DMS53 treated with DMSO at 0.1 percent for 48 hours (cell line): ENCODE results near the gene SYNPO2L.

Experiments
- DNase-seq: peaks from one replicate; lab custom pipeline; 2025; ENCODE audit not compliant: unreplicated experiment; lab: John Stamatoyannopoulos, UW

Gene SYNPO2L

DNA sequence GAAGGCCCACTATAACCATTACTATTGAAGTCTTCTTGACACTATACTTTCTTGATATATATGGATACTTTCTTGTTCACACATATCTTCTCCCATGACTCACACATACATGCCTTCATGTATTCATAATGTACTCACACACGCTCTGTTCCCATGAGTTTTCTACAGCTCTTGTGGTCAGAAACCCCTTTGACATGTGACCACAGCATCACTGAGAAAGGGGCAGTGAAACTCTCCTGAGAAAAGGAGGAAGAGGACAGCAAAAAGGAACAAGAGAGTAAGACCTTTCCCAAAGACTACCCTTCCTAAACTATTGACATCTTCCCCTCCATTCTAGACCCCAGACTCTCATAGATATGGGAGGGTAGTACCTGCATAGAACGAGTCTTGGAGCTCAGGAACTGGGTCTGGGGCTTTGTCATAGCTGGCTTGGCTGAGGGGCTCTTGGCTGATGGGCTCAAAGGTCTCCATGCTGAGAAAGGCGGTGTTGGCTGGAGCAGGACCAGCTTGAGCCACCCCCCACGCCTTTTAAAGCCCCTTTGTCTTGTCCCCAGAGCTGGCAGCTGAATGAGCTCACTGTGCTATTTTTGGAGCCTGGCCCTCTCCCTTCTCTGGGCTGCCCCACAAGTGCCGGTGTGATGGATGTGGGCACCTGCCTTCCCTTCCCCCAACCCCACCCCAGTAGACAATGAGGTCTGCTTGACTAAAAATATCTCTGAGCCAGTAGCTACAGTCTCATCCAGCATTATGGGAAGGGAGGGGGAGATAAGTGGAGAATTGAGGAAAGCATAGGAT is 5.1 kb downstream of the SYNPO2L start:
- no peak for DNase-seq

DNA sequence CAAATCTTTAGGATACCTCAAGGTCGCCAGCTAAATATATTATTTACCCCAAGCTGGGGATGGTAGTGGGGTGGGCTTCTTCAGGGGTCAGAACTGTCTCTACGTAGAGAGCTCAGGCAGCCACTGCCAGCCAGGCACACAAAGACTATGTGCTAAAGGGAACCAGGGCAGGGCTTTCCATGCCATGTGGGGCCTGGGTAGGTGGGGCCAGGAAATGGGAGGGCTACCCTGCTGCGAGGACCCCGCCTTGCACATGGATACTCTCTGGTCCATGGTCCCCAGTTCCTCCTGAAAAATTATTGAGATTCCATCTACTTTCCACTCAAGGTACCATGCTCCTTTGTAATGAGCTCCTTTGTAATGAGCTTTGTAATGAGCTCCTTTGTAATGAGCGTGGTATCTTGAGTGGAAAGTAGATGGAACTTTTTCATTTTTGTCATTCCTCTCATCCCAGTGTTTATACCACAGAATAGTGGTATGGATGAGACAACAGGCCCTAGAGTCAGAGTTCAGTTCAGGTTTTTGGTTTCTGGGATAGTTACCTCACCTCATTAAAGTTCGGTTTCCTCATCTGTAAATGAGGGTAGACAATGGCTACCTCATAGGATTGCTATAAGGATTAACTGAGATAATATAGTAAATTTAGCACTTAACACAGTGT is 5.8 kb downstream of the SYNPO2L start:
- DNase-seq: no peak

DNA sequence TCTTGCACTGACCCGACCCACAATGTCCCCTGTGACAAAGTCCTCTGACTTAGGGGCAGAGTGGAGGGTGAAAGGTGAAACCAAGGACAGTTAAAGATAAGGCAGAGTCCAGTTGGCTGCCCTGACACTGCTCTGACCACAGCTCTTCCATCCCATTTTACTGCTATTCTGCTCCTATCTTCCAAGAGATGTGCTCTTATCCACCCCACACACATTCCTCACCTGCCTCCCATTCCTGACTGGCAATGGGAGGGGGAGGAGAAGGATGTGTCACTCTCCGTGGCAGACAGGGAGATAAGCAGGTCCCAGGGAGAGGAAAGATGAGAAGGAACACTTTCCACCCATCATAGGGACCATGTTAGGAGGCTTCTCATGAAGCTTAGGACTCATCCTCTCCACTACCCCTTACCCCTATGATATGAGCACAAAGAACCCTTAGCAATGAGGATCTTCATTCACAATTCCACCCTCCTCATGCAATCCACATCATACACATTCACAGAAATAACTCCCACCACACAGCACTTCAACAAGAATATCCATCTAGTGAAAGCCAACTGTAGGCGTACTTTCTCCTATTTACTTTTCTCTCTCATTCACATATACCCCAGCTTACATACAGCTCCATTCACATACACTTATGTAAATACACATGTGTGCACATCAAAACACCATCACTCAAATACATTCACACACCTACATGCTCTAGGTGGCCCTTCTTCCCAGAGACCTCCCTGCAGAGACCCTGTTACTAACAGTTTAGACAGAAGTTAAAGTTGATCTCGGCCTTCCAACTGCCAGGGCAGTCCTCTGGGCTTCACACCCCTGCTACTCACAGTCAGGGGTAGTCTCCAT is 6.6 kb downstream of the SYNPO2L start:
- DNase-seq: no peak

DNA sequence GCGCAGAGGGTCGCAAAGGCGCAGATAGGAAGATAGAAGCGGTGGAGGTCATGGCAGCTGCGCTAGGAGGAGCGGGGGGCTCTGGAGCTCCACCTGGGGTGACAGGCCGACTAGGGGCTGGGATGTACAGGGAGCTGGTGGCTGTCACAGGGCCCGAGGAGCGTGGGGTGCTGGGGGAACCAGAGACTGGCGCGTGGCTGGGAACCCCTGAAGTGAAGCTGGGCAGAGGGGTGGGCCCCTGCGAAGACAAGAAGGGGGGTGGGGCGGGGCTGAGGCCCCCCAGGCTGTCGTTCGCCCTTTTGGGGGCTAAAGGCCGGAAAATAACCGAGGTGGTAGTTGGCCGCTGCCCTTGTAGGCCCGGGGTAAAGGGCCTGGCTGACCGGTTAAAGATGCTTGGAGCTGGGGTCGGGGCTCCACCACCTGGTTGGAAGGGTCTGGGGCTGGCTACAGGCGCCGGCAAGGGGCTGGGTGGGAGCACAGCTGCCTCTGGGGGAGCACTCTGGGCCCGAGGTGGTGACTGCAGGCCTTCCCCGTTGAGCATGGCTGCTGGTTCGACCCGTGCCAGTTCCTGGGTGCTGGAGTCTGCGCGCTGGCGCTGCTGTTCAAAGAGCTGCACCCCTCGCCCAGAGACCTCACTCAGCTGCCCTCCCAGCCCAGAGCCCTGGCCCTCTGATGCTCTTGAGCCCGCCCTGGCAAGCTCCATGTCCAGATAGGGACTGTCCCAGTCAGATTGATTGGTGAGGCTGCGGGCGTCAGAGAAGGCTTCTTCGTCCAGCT is 7.8 kb downstream of the SYNPO2L start:
- DNase-seq: no peak

DNA sequence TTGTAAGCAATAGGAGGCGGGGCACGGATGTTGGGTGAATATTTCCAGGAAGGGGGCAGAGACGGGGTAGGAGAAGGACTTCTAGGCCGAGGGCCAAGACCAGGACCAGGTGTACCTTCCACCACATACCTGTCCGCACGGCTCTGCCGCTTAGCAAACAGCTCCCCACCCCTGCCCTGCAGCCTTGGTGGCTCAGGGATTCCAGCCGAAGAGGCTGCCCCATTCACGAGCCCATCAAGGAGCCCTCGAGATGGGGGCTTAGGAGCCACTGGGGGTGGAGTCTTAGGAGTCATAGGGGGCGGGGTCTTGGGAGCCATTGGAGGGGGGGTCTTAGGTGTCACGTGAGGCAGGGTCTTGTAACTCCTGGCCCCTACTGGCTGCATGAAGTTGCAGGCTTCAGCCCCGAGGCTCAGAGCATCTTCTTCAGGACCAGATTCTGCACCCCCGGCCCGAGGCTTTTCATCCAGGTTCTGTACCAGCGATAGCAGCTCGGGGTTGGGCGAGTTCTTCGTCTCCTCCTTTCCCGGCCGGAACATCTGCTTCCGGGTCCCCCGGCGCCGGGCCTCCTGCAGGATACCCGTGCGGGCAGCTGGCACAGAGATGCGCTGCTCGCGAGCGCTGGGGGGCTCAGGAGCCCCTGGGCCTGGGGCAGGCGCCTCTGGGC is 8.5 kb downstream of the SYNPO2L start:
- DNase-seq: peak; percentile 42

DNA sequence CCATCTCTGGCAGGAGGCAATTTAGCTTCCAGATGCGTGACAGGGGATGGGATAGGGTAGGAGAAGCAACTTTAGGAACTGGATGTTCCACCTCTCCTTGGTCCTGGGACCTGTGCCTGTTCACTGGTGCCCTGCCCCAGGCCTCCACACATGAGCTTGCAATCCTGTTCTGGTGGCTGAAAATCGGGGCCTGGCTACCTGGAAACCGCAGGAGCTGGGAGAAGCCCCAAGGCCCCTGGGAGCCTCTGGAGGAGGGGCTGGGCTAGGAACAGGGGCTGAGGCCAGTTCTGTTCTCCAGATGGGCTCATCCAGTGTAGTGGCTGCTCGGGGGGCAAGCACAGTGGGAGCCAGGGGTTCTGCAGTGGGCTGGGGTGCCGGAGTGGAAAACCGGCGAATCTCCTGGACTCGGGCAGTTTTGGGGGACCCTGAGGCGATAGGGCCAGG is 9.2 kb downstream of the SYNPO2L start:
- DNase-seq: no peak

DNA sequence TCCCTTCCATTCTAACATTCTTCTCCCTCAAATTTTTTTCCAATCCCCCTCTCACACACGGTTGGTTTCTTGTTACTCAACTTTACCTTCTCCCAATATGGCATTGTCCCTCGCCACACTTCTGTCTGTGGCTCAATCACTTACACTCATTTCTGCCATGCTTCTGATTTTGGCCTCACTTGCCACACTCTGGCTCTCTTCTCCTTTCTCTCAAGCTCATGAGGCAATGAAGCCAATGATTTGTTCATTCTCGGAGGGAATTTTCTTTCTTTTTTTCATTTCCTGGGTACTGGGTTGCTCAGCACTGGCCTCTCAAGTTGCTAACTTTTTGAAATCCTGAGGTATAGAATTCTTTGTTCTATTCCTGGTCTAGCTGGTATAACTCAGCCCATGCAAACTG is 10.6 kb downstream of the SYNPO2L start:
- DNase-seq: no peak

DNA sequence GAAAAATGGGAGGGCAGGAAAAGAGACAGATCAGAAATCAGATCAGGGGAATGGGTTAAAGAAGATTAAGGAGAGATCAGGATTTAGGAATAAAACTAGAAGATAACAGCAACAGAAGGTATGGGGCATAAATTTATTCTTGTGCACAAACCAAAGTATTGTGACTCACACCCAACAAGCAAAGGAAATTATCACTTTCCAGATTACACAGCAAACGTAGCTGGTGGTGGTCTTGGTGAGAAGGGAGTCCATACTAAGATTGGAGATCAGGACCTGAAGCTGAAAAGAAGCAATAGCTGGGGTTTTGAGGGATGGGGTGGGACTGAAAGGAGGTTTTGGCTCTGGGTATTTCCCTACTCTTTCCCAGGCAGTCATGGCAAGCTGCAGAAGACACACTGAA is 11.1 kb downstream of the SYNPO2L start:
- DNase-seq: no peak

DNA sequence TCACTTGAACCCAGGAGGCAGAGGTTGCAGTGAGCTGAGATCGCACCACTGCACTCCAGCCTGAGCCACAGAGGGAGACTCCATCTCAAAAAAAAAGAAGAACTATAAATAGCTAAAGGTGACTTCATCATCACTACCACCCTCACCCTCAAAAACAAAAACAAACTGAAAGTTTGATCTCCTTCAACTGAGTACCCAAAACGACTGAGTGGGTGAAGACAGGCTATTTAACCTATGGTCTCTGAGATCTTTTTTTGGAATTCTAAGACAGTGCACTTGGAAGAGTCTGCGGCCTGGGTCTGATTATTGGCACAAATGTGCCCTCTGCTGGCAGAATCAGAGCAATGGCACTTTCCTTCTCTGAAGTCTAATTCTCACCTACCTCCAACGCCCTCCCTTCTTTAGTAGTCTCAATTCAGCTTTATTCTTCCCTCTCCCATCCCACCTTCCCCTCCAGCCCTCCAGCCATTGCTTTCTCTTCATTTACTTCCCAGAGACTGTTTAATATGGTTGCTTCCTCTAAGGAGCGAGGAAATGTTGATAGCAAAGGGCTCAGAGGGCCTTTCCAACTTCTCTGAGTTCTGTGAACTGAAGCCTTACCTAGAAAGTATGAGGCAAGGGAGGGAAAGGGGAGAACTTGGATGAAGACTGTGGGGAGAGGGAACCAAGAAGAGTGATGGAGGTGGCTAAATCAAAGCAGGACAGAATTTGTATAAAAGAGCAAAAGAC is 11.7 kb downstream of the SYNPO2L start:
- DNase-seq: peak; percentile 73

DNA sequence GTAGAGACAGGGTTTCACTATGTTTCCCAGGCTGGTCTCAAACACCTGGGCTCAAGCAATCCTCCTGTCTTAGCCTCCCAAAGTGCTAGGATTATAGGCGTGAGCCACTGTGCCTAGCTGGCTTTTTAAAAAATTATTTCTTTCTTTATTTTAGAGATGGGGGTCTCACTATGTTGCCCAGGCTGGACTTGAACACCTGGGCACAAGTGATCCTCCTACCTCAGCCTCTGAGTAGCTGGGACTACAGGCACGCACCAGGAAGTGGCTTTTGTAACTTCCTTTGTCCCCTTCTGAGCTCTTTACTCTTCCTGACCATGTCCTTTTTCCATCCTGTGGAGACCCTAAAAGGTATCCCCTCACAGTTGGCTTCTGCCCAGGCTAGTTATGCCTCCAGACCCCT is 12.5 kb downstream of the SYNPO2L start:
- no peak for DNase-seq

DNA sequence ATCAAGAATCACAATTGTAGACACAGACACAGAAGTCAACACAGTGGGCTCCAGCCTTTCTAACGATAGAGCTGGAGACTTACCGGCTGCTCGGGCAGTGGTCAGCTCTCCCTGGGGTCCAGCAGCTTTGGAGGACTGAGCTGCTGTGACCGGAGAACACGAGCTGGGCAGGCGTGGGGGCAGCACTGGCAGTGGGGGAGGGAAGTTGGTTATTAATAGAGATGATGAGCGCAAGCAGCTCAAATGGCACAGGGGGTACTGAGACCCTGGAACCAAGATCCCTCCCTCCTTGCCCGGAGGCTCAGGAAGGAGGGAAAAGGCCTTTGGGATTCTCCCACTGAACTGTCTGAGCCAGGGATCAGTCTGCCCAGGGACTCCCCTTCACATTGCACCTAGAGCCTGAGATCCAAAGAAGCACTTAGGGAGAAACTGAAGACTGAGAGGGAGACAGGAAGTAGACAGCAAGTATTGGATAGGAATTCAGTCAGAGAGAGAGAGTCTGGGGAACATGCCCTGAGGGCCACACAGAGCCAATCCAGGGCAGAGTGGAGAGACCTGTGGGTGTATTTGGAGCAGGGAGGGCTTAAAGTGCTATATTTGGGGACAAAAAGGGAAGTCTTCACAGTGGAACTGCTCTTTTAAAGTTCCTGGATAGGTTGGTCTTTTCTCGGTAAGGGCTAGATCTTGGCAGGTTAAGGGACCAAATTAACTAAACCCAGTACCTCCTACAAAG is 14.3 kb downstream of the SYNPO2L start, which contains the start of gene MYOZ1:
Gene MYOZ1, minus strand, starts transcription at position 147 of the 733 bp plus-strand sequence. CDS start 1,457 bp downstream, outside the sequence.
- no peak for DNase-seq

DNA sequence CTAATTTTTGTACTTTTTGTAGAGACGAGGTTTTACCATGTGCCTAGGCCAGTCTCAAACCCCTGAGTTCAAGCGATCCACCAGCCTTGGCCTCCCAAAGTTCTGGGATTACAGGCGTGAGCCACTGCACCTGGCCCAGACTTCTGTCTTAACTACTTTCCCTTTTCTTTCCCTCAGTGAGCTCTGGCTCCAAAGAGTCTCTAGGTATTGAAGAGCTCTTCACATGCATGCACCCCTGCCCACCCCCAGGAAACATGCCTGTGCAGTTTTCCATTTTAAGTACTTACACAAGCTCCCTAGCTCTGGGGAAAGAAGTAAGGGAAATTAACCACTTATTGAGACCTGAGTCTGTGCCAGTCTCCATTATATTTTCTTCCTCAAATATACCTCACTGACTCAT is 16.5 kb downstream of the SYNPO2L start:
- DNase-seq: no peak

DNA sequence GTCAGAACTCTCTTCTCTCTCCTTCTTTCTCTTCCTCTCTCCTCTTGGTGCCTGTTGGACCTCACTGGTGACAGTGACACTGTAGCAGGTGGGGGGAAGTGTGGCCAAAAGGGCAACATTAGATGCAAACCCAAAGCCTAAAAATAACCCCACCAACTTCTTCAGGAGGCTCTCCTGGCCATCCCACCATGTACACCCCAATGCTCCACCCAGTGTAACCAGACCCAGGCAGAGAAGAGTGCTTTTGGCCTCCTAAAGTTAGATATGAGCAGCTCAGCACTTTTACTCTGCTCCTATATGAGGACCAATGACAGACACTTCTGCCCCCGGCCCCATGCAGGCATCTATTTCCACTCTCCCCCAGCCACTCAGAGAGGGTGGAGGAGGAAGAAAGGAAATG is 20.0 kb downstream of the SYNPO2L start:
- no peak for DNase-seq

DNA sequence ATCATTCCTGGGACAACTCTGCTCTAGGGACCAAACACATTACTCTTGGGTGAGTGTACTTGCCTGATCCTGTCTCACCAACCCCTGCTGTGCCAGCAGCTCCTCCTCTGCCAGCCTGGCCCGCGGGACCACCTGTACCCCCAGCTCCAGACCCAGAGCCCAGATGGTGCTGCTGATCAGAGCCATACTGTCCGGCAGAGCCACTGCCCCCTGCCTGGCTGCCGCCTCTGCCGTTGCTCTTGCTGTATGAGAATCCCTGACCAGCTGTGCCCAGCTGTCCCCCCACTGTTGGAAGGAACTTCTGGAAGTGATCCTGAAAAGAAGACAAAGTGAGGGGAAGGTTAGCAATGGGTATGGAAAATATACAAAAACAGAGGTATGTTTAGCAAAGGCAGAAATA is 21.4 kb downstream of the SYNPO2L start:
- no peak for DNase-seq

DNA sequence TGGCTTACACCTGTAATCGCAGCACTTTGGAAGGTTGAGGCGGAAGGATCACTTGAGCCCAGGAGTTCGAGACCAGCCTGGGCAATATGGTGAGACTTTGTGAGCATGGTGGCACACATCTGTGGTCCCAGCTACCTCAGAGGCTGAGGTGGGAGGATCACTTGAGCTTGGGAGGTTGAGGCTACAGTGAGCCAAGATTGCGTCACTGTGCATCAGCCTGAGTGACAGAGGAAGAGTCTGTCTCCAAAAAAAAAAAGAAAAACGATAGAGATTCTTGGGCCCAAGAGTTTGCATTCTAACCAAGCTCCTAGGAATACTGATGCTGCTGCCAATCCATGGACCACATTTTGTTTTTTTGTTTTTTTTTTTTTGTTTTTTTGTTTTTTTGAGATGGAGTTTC is 26.7 kb downstream of the SYNPO2L start:
- no peak for DNase-seq

DNA sequence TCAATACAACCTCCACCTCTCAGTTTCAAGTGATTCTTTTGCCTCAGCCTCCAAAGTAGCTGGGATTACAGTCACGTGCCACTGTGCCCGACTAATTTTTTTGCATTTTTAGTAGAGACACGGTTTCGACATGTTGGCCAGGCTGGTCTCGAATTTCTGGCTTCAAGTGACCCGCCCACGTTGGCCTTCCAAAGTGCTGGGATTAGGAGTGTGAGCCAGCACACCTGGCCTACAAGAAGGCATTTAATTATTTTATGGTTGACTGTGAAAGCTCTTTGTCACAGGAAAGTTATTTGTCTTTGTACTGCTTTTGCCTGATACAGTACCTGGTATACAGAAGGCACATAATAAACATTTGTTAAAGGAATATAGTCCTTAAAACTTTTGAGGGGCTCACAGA is 27.4 kb downstream of the SYNPO2L start:
- DNase-seq: no peak

DNA sequence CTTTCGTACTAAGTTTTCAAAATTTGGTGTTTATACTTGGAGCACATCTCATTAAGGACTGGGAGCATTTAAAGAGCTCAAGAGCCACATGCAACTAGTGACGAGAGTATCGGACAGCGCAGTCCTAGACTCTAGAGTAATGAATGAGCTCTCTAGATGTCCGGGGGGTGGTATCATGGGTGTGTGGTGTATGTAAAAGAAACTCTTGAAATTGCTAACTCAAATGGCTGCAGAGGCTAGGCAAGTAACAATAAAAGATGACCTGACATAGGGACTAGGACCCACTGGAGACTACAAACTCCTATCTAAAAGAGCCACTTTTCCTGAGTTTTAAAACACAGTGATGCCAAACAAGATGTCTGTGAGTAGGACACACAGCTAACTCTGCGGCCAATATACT is 28.5 kb downstream of the SYNPO2L start:
- no peak for DNase-seq

DNA sequence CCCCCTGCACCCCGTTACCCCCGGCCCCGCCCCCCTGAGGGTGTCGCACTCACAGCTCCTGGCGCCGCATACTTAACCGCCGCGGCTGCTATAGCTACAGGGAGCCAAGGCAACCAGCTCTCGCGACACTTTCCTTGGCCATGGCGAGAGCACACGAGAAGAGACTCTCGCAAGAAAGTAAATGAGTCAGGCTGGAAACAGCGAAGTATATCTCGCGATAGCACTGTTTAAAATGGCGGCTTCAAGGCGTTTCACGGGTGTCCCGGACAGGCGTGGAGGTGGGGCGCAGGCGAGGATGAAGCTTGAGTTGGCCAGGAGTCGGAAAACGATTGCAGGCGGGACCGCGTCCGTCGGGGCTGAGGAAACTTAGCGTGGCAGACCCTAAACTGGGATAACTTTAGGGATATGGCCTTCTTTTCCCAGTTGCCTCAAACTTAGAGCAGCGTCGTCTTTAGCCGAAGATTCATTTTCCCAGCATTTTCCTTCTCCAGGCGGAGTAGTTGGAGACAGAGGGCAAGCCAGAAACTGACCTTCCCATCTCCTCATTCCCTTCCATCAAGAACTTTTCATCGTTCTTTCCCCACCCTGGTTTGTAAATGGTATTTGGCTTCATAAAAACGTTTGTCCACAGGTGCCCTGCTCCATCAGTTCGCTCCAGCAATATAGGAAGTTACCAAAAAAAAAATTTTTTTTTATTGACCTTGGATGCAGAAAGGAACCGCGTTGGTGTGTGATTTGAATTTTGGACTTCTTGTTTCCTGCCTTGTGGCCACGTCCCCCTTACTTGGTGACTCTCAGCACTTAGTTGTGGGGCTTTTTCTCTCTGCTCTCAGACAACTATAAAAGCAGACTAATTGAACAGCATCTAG is 29.7 kb downstream of the SYNPO2L start:
- DNase-seq: peak; percentile 96
